Spleen (tissue), 11 donors: ENCODE measurements around the gene ELP6. TPM values are rescaled to one million over a fixed set of nuclear protein-coding genes. Genes with fewer than 3 reads are reported as not detected.
A peak's percentile ranks its signal among the peaks of the same experiment; 100 is the strongest.

Experiments
- DNase-seq: peaks from one replicate; pipeline ENCODE4 v3.0.0-alpha.2; 2020
- H3K27ac ChIP-seq, 8 donors: fragments of 200-600 bp; sonication (generic) in 7 of 8; 1 replicate in 4 of 8; 2 replicates in 4 of 8; pipeline versions ENCODE4 v1.5.0 to v1.8.0; 2016 to 2021; ENCODE audit warnings: inconsistent platforms in 4 of 8, mild to moderate bottlenecking in 4 of 8, moderate library complexity in 1 of 8
- H3K27me3 ChIP-seq, 7 donors: fragments of 200-600 bp; sonication (generic) in 6 of 7; replicated peaks in 1 of 7; 1 replicate in 4 of 7; 2 replicates in 3 of 7; pipeline versions ENCODE4 v1.5.0 to v1.8.0; 2016 to 2021; ENCODE audit warnings: inconsistent platforms in 3 of 7, mild to moderate bottlenecking in 1 of 7
- H3K36me3 ChIP-seq, 6 donors: fragments of 200-600 bp; sonication (generic) in 5 of 6; 1 replicate in 4 of 6; 2 replicates in 2 of 6; pipeline versions ENCODE4 v1.5.0 to v1.8.0; 2016 to 2021; ENCODE audit warnings: inconsistent platforms in 2 of 6
- H3K4me1 ChIP-seq, 6 donors: fragments of 200-600 bp; sonication (generic) in 5 of 6; 1 replicate in 3 of 6; 2 replicates in 3 of 6; pipeline versions ENCODE4 v1.5.0 to v1.8.0; 2016 to 2021; ENCODE audit warnings: inconsistent platforms in 3 of 6
- H3K4me3 ChIP-seq, 8 donors: fragments of 200-600 bp; sonication (generic) in 7 of 8; 1 replicate in 4 of 8; 2 replicates in 4 of 8; pipeline versions ENCODE4 v1.5.0 to v1.8.0; 2016 to 2021; ENCODE audit warnings: inconsistent platforms in 4 of 8, mild to moderate bottlenecking in 4 of 8, moderate library complexity in 2 of 8
- H3K9me3 ChIP-seq, 8 donors: fragments of 200-600 bp; sonication (generic) in 7 of 8; 1 replicate in 4 of 8; 2 replicates in 4 of 8; pipeline versions ENCODE4 v1.5.0 to v1.8.0; 2016 to 2021; ENCODE audit warnings: inconsistent platforms in 4 of 8
- CTCF ChIP-seq, 11 experiments: fragments of 200-600 bp in 7 of 11; fragments of 450-650 bp in 4 of 11; sonication (generic) in 4 of 11; IDR thresholded peaks in 8 of 11; conservative IDR thresholded peaks in 3 of 11; 1 replicate in 7 of 11; 2 replicates in 4 of 11; pipeline versions ENCODE4 v1.4.0 to v1.8.0; 2016 to 2021; ENCODE audit warnings: antibody characterized with exemption in 11 of 11, inconsistent platforms in 4 of 11, mild to moderate bottlenecking in 1 of 11
- POLR2A ChIP-seq, 3 donors: fragments of 450-650 bp; IDR thresholded peaks; one replicate each; pipeline ENCODE4 v1.5.1; 2017; ENCODE audit warnings: antibody characterized with exemption in 3 of 3, mild to moderate bottlenecking in 1 of 3
- POLR2AphosphoS5 ChIP-seq, 3 donors: sonication (generic); formaldehyde crosslinking; IDR thresholded peaks; one replicate each; pipeline ENCODE4 v1.5.1; 2017; ENCODE audit warnings: antibody characterized with exemption in 3 of 3
- WGBS, 5 donors: extraction: QIAGEN DNeasy Blood & Tissue Kit in 3 of 5; methylation state at CpG; one replicate each; pipeline versions ENCODE4 v1.1.5 to v1.1.7; 2013 to 2018; 5-methylcytosine and 5-hydroxymethylcytosine counted together
- intact Hi-C: fragments of 100-400 bp; cut with DNase I; formaldehyde crosslinking; loops from one replicate; pipeline ENCODE4 v1.15.0; 2023; ENCODE audit warnings: low total_unique reads
- polyA plus RNA-seq, 3 donors: library from polyadenylated mRNA; stranded (reverse); fragments of 200-250 nt; gene quantifications; one replicate each; pipeline ENCODE4 v1.2.1, GENCODE V29; 2013
- total RNA-seq, 7 donors: library from RNA; depleted of rRNA in 3 of 7; stranded (reverse); fragments of >200 nt in 3 of 7; fragmentation: NEBNext Ultra II Directional in 4 of 7; extraction: Animal tissue kit (Norgen Biotek cat#: 25700) in 4 of 7; gene quantifications; one replicate each; pipeline versions ENCODE4 v1.1.0 to v1.2.1, GENCODE V29; 2016 to 2021
- donor health status: healthy with polysubstance abuse.
- donor health status: DM: no; HTN: no; CAD: no; lungs with moderate emphysema.
- donor health status: DM: no; HTN: no; CAD: no.
- donor health status: Bipolar disorder and iron deficiency.
- donor health status: healthy.
- donor health status: DM: no; HTN: no; CAD: no.
- donor health status: DM: yes; HTN: yes; CAD: no.

ELP6 gene
- total and polyA plus RNA-seq, 10 donors: 16.6 to 35.6 (median 25.7) TPM

DNA sequence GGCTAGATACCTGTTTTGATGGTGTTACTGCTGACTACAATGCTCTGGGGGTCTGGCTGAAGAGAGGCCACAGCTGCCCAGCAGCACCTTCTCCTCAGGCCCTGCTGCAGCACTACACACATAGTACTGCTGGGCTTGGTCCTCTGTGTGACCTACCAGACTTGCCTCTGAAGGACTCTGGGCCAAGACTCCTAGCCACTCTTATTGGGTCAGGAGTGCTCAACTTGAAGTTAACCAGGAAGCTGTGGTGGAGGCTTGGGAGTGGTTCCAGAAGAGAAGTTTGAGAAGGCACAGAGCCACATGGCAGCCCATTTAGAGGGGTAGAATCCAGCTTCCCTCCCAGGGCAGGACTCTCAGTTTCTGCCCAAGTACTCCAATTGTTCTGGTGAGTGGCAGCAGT is 16.6 kb downstream of the ELP6 start:
- TF ChIP-seq CTCF (IDR thresholded peaks at IDR 0.05 in 8 of 11, conservative IDR thresholded peaks at IDR 0.05 in 3 of 11) (no peak), POLR2AphosphoS5 (IDR thresholded peaks at IDR 0.05) (no peak), POLR2A (IDR thresholded peaks at IDR 0.05) (no peak)
- Histone ChIP-seq H3K9me3 (no peaks in the 10 kb centered on the region), H3K36me3 (peaks cover 0 to 92% (median 62%) of the 10 kb centered on the region in 6 donors), H3K4me1 (peaks cover 0 to 12% (median 0%) of the 10 kb centered on the region in 6 donors), H3K27ac (no peak overlapping the region), H3K4me3 (no peak overlapping the region), H3K27me3 (no peaks in the 10 kb centered on the region)
- intact Hi-C loops: no loop called here
- DNase-seq: no peak

- peaks cover 0 to 92% (median 52%) of the 10 kb centered on the region in 6 donors for H3K36me3 ChIP-seq
- H3K27ac ChIP-seq: no peak overlapping the region
- no peaks in the 10 kb centered on the region for H3K27me3 ChIP-seq
- H3K4me3 ChIP-seq: no peak overlapping the region
- intact Hi-C loops: no loop called here
- TF ChIP-seq CTCF (IDR thresholded peaks at IDR 0.05 in 8 of 11, conservative IDR thresholded peaks at IDR 0.05 in 3 of 11): no peak
- TF ChIP-seq POLR2A (IDR thresholded peaks at IDR 0.05): no peak
- TF ChIP-seq POLR2AphosphoS5 (IDR thresholded peaks at IDR 0.05): no peak
- H3K4me1 ChIP-seq: peaks cover 0 to 17% (median 0%) of the 10 kb centered on the region in 6 donors
- WGBS, 5 donors: 93 to 99% (median 98%) methylated on average over 8 of the region's 8 CpGs
- no peaks in the 10 kb centered on the region for H3K9me3 ChIP-seq
- no peak for DNase-seq
These were observed 17.6 kb downstream of the ELP6 start for GRCh38 chr3:47495886-47496285.

GRCh38 chr3:47495111-47495510 is 18.4 kb downstream of the ELP6 start:
- Histone ChIP-seq H3K27me3 (no peaks in the 10 kb centered on the region), H3K27ac (no peak overlapping the region), H3K36me3 (peaks cover 0 to 90% (median 44%) of the 10 kb centered on the region in 6 donors), H3K9me3 (no peaks in the 10 kb centered on the region), H3K4me1 (peaks cover 0 to 18% (median 0%) of the 10 kb centered on the region in 6 donors), H3K4me3 (no peak overlapping the region)
- DNase-seq: no peak
- TF ChIP-seq CTCF (IDR thresholded peaks at IDR 0.05 in 8 of 11, conservative IDR thresholded peaks at IDR 0.05 in 3 of 11): no peak
- no peak for TF ChIP-seq POLR2AphosphoS5 (IDR thresholded peaks at IDR 0.05)
- no peak for TF ChIP-seq POLR2A (IDR thresholded peaks at IDR 0.05)
- intact Hi-C loops: no loop called here
- WGBS, 5 donors: 95 to 97% (median 96%) methylated on average over 4 of the region's 4 CpGs

DNA sequence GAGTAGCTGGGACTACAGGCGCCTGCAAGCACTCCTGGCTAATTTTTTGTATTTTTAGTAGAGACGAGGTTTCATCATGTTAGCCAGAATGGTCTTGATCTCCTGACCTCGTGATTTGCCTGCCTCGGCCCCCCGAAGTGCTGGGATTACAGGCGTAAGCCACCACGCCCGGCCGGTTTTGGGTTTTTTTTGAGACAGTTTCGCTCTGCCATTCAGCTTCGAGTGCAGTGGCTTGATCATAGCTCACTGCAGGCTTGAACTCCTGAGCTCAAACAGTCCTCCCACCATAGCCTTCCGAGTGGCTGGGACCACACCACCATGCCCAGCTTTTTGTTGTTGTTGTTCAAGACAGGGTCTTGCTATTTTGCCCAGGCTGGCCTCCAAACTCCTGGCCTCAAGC is 21.7 kb downstream of the ELP6 start:
- no peak overlapping the region for H3K27ac ChIP-seq
- peak; percentile 40 for DNase-seq
- 75 to 88% (median 79%) methylated on average over 12 of the region's 12 CpGs for WGBS, 5 donors
- H3K27me3 ChIP-seq: no peaks in the 10 kb centered on the region
- H3K4me3 ChIP-seq: no peak overlapping the region
- TF ChIP-seq POLR2A (IDR thresholded peaks at IDR 0.05) (no peak), CTCF (IDR thresholded peaks at IDR 0.05 in 8 of 11, conservative IDR thresholded peaks at IDR 0.05 in 3 of 11) (no peak), POLR2AphosphoS5 (IDR thresholded peaks at IDR 0.05) (no peak)
- H3K36me3 ChIP-seq: peaks cover 0 to 80% (median 20%) of the 10 kb centered on the region in 6 donors
- H3K4me1 ChIP-seq: peaks cover 0 to 18% (median 0%) of the 10 kb centered on the region in 6 donors
- intact Hi-C loops: no loop called here
- no peaks in the 10 kb centered on the region for H3K9me3 ChIP-seq
